Fibroblast of skin of right biceps (primary cell): Measurements from ENCODE around the gene NBEA.
A peak's percentile ranks its signal among the peaks of the same experiment; 100 is the strongest.

Experiments used
- DNase-seq: peaks from one replicate; pipeline ENCODE4 v3.0.0-alpha.2; 2013

Gene NBEA

DNA sequence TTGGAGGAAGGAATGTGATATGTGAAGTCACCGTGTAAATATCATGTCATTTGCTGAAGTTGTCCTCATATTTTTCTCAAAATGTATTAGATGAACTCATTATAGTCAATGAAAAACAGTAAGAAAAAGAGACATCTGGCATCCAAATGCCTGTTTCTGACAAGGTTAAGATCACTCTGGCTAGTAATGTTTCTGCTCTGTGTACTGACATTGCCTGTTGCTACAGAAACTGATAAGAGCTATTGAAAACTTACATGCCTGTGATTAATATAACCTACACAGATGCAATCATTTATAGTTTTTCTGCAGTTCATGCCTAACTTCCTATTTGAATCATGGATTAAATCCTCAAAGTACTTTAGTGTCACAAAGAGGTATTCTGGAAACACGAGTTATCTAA, 249.8 kb downstream of the NBEA start:
- DNase-seq: no peak

DNA sequence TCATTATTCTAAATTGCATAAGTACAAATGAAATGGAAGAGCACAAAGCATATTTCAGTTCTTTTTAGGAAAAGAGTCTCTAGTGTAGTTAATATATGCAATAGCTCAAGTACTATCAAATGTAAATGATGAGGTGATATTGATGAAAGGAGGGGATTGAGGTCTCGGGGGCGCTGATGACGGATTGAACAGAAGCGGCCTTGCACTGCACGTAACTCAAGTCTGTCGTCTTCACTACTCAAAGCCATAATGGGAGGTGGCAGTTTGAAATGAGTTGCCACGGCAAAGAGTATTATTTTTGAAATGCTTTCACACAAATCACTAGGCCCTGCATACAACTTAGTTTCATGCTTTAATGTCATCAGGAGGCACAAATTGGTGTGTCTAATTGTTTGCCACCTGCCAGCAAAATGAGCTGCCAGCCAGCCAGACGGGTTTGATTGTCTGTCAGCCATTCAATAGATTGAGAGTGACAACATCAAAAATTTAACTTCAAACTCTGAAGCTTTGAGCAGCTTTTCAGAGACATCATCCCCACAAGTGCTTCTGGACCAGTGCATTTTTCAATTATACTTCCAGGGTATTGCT, 256.6 kb downstream of the NBEA start:
- no peak for DNase-seq

DNA sequence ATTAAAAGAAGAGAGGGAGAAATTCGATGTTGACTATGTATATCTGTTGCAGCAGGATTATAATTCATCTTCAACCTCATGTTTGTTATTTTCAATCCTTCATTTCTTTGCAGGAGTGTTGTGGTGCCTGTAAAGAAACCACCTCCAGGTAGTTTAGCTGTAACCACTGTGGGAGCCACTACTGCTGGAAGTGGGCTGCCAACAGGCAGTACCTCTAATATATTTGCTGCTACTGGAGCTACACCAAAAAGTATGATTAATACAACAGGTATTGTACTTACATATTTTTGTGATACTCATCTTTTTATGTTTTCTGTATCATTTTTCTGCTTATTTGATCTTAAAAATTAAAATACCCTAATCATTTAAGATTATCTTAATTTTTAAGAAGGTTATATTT, 266.5 kb downstream of the NBEA start:
- DNase-seq: peak; percentile 7

DNA sequence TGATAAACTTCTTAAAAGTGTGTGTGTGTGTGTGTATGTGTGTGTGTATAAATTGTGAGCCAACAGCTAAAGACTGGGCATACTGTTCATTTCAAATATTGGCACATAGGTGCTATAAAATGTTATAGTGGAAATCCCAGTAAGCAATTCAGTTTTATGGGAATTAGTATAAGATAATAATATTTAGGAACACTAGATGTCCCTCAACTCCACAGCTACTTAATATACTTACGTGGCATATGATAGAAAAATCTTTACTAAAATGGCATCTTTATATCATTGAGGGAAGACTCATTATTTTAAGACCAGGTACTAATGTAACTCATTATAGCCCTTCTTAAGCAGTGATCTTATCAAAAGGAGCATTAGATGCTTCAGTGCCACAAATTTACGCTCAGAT, 268.2 kb downstream of the NBEA start:
- peak; percentile 7 for DNase-seq

DNA sequence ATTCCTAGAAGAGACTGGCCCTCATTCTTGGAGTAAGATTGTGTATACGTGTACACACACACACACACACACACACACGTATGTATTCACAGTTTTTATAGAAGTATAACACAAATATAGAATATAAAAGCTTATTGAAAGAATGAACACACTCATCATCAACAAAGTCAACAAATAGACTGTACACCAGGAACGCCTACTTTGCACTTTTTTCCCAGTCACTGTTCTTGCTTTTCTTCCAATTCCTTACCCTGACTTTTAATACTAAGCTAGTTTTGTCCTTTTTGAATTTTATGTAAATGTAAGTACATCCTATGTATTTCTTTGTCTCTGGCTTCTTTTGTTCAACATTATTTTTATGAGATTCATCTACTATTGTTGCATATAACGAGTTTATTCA, 269.9 kb downstream of the NBEA start:
- no peak for DNase-seq

DNA sequence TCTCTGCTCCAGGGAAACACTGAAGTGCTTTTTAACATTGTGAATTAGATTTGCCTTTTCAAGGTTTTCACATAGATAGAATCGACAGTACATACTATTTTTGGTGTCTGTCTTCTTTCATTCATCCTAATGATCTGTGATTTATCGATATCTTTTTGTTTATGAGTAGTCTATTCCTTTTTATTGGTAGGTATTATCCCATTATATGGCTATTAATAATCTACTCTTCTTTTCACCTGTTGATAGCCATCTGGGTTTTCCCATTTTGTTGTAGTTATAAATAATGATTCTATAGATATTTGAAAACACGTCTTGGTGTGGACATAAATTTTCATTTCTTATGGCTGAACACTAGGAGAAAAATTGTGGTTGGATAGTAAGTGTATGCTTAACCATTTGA, 271.8 kb downstream of the NBEA start:
- no peak for DNase-seq

DNA sequence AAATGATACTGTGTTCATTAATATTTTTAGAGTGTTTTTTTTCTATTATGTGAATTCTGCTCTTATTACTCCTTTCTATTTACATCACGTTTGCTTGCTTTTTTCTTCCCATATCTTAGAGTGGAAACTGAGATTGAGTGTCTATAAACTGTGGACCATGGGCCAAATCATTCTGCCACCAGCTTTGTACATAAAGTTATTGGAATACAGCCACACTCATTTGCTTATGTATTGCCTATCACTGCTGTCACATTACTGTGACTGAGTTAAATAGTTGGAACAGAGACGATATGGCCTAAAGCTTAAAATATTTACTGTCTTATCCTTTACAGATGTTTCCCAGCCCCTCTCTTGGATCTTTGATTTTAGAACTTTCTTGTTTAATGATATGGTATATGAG, 274.1 kb downstream of the NBEA start:
- no peak for DNase-seq

DNA sequence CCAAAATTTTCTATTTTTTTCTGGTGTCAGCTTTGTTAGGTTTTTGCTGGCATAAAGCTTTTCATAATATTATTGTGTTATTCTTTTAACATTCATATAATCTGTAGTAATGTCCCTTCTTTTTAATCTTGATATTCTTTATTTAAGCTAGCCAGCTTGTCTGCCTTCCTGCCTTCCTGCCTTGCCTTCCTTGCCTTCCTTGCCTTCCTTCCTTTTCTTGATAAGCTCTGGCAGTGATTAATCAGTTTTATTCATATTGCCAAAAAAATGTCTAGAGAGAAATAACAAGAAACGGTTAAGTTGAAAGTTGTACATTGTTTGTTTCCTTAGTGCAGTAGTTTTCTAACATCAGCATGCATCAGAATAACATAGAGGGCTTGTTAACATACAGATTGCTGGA, 277.0 kb downstream of the NBEA start:
- no peak for DNase-seq

DNA sequence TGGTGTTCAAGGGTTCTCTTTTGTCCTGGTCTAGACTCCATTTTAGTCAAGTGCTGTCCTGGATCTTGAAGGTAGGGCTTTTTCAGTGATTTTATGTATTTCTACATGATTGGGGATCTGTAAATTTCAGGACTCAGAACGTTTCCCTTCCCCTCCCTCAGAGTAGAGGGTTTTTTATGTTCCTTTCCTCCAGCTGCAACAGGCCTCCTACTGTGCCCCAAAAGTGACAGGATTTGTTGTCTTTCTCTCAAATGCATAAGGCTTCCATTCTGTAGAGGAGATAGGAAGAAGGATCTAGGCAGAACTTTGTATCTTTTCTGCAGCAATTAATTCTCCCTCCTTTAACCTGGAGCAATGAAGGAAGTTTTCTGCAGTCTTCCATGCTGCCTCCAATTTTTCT, 283.1 kb downstream of the NBEA start:
- DNase-seq: no peak

DNA sequence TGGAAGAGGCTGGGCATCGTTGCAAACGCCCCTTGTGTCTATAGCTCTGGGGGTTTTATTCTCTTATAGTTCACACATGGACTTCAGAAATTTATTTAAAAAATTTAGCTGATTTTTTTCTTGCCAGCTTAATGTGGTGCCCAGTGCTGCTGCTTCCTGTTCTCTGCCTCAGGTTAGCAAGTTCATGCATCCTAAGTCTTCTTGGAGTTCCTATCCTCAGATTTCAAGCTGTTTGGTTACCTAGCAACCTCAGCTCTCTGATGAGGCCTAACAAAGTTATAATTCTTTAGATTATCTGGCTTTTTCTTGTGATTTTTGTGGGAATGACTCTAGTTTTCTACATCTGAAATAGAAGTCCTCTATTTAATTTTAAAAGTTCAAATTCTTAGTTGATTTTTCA, 283.5 kb downstream of the NBEA start:
- no peak for DNase-seq

DNA sequence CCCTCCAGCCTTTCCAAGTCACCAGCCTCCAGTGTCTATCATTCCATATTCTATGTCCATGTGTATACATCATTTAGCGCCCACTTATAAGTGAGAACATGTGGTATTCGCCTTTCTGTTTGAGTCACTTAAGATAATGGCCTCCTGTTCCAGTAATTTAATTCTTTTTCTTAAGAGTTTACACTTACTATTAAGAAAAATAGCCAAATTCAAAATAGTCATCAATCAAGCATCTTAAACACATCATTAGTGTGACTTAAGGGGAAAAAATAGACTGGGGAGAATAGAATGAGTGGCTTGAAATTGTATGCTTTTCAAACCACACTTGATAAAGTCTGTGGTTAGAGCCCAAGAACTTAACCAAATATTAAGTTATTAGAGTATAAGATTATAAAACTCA, 286.5 kb downstream of the NBEA start:
- peak; percentile 1 for DNase-seq

DNA sequence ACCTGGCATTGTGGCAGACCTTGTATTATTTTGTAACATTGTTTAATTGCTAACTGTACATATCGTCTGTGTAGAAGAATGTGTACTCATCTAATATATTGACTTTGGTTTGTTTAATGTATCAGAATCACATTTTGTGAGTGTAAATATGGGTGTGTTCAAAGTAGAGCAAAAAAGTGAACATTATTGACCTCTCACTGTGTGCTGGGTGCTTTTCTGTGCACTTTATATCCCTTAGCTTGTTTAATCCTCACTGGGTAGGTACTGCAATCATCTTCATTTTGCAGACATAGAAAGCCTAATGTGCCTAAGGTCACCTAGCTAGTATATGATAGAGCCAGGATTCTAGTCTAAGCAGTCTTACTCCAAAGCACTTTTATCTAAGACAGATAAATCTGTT, 289.4 kb downstream of the NBEA start:
- no peak for DNase-seq

DNA sequence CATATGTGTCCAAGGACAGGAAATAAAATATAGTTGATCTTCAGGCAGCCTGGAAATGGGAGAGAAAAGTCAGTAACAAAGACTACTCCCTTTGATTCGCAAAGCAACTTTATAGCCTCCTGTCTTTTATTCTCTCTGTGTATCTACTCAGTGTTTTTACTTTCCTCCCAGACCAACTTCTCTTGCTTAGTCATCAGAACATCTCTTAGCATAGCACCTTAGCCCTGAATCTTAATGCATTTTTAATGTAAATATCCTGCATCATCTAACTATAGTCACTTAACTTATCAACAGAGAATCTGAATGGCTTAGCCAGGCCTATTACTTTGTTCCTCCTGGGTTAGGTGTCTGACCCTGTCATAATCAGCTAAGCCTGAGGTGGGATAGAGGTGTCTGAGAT, 296.2 kb downstream of the NBEA start:
- no peak for DNase-seq

DNA sequence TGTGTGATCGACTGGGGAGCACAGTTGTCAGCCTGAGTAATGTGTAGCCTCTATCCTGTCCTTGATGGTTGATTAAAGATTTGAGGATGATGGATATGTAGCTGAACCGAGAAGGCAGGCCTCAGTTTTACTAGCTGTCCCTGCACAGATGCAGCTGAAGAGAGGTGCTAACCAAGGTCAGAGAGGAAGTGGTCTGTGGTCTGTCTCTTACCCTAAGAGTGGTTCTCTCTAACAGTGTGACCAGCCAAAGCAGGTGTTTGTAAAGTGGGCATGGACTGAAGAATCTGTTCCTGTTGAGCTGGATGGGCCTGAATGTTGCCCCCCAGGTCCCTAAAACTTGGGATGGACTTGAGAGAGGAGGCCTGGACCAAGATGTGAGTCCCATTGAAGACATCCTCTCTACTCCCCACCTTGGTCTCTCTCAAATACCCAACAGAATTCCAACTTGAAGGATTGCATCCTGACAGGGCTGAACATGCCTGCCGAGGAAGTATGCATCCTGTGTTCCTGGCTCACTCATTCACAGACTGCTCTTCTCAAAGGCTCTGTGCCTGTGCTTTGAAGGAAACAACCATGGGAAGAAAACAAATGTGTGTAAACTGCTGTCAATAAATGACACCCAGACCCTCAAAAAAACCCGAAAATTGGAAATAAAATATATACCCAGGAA, 310.6 kb downstream of the NBEA start:
- DNase-seq: no peak

DNA sequence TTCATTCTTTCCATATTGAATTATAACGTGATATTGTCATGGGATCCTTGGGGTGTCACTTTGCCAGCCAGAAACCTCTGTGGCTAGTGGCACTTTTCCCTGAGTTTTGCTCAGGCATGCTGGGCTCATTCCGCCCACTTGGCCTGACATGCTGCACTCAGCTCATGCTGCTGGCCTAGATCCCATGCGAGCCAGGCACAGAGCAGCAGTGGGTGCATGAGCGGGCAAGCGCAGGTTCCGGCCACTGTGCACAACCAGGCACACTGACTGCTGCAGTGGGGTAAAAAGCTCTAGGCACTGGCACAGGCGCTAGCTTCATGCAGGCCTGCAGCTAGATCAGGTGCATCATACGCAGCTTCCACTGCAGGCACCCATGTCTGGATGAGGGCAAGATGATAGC, 313.2 kb downstream of the NBEA start:
- no peak for DNase-seq

DNA sequence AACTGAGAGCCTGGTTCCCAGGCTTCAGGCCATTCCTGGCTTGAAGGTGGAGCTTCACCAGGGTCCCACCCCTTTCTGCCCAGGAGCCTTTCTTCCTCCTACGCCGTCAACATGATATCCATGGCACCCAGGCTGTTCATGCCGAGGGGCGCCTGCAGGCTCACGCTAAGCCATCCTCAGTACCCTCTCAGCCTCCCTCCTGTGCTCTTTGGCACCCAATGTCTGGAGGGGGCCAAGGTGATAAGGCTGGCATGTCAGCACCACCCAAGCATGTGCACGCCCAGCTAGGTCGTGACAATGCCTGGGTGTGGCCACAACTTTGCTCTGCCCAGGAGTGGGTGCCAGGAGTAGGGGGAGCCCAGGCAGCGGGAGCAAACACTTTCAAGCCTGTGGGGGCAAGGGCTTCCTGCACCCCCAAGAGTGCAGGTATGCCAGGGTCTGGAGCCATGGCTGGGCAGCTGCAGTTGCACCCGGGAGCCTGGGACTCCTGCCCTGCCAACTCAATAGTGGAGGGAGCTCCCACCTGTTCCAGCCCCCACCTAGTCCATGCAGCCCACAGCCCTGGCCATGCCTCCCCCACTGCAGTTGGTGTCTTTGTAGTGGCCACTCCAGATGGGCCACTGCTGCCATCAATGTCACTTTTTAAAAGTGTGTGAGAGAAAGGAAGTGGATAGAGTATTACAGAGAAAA, 314.5 kb downstream of the NBEA start:
- no peak for DNase-seq

DNA sequence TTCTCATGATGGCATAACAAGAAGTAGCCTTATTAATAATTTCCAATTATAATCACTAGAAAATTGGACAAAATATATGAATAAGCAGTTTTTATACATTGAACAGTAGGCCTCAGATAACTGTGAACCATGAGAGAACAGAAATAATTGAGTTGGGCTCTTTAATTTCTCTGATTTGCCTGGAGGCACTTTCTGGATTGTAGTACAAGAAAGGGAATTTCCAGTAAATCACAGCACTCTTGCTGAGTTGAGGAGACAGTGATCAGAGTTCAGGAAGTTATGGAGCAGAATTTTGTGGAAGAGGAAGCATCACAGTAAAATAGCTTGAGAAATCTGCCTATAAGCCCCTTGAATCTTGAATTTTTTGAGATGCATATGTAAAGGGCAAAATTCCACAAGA, 318.2 kb downstream of the NBEA start:
- no peak for DNase-seq

DNA sequence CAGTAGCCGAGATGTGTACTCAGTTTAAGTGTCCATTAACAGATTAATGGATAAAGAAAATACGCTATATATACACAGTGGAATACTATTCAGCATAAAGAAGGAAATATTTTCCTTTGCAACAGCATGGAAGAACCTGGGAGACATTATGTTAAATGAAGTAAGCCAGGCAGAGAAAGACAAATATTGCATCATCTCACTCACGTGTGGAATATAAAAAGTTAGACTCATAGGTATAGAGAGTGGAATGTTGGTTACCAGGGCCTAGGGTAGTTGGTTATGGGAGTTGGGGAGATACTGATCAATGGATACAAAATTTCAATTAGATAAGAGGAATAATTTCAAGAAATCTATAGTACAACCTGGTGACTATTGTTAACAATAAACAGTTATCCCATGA, 324.3 kb downstream of the NBEA start:
- DNase-seq: no peak

DNA sequence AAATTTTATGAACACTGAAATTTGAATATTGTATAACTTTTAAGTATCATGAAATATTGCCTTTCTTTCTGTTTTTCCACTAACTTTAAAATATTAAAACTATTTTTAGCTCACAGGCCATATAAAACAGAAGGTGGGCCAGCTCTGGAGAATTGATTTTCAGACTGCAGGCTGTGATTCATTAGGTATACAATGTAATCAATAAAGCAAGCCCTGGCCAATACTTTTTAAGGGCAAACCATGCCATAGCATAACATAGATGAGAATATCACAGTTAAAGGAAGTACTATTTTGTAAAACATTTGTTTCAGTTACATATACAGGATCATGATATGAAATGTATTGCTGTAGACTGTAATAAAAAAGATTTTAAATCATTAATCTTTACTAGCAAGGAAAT, 336.8 kb downstream of the NBEA start:
- no peak for DNase-seq

DNA sequence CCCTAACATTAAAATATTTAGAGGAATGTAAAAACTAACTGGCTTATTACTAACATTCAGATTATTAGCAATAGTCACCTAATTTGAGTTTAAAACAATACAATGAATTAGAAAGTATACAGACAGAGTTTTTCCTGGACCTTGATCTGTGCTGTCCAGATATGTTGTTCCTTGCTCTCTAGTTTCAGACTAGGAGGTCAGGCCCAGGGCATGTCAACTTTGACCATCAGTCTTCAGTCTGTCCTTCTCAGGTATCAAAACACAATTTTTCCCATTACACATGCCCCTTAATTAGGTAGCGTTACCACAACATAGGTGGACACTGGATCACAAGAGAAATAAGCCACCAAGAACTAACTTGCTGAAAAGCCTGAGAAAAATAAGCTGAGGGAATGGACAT, 337.4 kb downstream of the NBEA start:
- DNase-seq: no peak

DNA sequence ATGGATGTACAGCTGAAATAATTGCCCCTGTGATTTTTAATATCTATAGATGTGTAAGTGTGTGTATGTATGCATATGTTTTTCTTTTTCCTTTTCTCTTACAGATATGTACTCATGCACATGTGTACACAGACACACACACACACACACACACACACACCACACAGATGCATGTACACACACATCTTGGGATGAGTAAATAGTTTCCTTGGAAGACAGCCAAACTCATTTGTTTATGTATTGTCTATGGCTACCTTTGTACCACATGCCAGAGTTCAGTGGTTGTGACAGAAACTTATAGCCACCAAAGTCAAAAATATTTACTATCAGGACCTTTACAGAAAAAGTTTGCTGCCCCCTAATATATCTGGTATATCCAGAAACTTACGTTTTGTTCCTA, 341.8 kb downstream of the NBEA start:
- peak; percentile 5 for DNase-seq

DNA sequence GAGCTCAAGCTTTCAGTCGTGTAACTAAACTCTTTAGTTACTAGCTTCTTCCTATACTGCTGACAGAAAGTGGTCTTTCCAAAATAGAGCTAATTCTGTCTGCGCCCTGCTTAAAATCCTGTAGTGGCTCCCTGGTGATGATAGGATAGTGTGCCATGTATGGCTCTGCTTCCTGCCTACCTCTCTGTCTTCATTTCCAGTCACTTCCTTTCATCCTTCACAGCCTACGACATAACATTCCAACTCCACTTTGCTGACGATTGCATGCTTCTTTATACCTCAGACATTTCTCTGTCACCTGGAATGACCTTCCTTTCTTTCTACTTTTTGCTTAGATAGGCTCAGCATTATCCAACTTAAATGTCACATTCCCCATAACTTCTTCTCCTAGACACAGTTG, 343.6 kb downstream of the NBEA start:
- DNase-seq: no peak

DNA sequence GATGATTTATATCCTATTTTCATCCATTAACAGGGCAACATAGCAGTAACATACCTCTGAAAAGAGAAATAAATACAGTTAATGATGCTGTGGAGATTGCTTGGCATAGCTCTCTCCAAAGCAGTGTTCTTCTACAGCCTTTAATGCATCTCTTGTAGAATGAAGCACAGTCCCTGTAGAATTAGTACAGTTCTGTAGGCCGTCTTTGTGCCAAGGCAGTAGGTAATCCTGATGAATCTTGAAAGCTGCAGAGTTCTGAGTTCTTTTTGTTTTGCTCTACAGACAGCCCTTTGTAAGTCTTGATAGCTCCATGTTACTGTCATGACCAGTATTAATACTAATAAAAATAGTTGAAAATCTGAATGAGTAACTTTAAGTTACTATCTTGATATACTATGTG, 350.3 kb downstream of the NBEA start:
- no peak for DNase-seq

DNA sequence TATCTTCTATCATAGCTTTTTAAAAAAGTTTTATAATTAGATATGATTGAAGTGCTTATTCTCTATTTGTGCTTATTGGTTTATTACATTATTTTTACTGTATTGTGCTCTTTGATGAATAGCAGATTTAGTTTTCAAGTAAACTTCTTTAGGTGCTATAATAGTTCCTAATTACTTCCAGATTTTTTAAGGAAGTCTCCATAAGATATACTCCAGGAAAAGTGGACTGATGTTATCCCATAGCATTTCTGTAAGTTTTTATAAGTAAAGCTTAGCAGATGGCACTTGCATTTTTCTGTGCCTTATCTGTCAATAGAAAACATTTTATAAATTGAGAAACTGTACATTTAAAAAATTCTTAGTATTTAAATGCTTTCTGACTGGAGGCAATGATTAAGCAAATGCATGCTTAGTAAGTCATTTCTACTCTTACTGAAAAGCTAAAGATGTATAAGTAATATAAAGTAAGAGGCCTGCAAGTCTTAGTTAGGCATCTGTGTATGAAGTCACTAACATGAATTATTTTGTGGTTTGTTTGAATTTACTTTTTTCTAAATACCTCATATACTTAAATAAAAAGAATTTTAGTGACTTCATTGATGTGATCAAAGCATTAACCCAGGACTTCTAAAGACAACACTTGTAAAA, 351.6 kb downstream of the NBEA start:
- DNase-seq: peak; percentile 35
